Ishikawa (cell line): Measurements from ENCODE around the gene XRCC3.

Experiments used
- CEBPB ChIP-seq: IDR thresholded peaks from 2 replicates; pipeline ENCODE4 v1.6.1; 2012
- CREB1 ChIP-seq: IDR thresholded peaks from 2 replicates; pipeline ENCODE4 v1.6.1; 2012; ENCODE audit warnings: low read depth
- EGR1 ChIP-seq: IDR thresholded peaks from 2 replicates; pipeline ENCODE4 v1.6.1; 2012
- EP300 ChIP-seq: IDR thresholded peaks from 2 replicates; pipeline ENCODE4 v1.6.1; 2012; ENCODE audit warnings: borderline replicate concordance
- FOXM1 ChIP-seq: IDR thresholded peaks from 2 replicates; pipeline ENCODE4 v1.6.1; 2012; ENCODE audit warnings: low read depth, borderline replicate concordance
- NFIC ChIP-seq: IDR thresholded peaks from 2 replicates; pipeline ENCODE4 v1.6.1; 2012
- RAD21 ChIP-seq: IDR thresholded peaks from 2 replicates; pipeline ENCODE4 v1.6.1; 2012; ENCODE audit warnings: low read depth
- REST ChIP-seq: IDR thresholded peaks from 2 replicates; pipeline ENCODE4 v1.6.1; 2012; ENCODE audit warnings: low read depth, mild to moderate bottlenecking
- TAF1 ChIP-seq: IDR thresholded peaks from 2 replicates; pipeline ENCODE4 v1.6.1; 2012; ENCODE audit warnings: low read depth, mild to moderate bottlenecking
- TCF12 ChIP-seq: IDR thresholded peaks from 2 replicates; pipeline ENCODE4 v1.6.1; 2012; ENCODE audit warnings: low read depth
- TEAD4 ChIP-seq: IDR thresholded peaks from 2 replicates; pipeline ENCODE4 v1.6.1; 2012
- YY1 ChIP-seq: IDR thresholded peaks from 2 replicates; pipeline ENCODE4 v1.6.1; 2012; ENCODE audit warnings: low read depth
- ZBTB7A ChIP-seq: IDR thresholded peaks from 2 replicates; pipeline ENCODE4 v1.6.1; 2012; ENCODE audit warnings: low read depth
- TF ChIP-seq, protein P1 (sequence below): IDR thresholded peaks from 2 replicates; pipeline ENCODE4 v1.6.1; 2012
- TF ChIP-seq, protein P2 (sequence below): IDR thresholded peaks from 2 replicates; pipeline ENCODE4 v1.6.1; 2012

Gene XRCC3

DNA sequence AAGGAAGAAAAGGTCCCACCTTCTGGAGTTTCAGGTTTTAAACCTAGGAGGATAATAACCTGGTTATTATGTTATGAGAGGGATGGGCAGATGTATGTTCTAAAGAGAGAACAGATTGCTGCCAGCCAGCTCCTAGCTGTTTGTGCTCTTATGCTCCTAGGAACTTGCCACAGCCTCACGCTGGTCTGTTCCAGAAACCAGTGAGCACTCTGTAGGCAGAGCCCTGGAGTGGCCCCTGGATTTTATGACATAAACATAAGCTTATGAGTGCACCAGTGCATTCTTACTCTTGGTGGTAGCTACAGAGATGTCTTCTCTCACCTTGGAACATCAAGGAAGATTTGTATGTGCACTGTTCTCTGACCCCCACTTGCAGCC is 58.5 kb downstream of the XRCC3 start:
- TF ChIP-seq YY1 (no peak), ZBTB7A (no peak), TCF12 (no peak), EGR1 (no peak), TAF1 (no peak), CEBPB (no peak), CREB1 (no peak), FOXM1 (no peak), EP300 (no peak), TEAD4 (no peak), RAD21 (no peak), NFIC (no peak)
- TF ChIP-seq, protein P1, sequence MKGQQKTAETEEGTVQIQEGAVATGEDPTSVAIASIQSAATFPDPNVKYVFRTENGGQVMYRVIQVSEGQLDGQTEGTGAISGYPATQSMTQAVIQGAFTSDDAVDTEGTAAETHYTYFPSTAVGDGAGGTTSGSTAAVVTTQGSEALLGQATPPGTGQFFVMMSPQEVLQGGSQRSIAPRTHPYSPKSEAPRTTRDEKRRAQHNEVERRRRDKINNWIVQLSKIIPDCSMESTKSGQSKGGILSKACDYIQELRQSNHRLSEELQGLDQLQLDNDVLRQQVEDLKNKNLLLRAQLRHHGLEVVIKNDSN = no peak
- TF ChIP-seq, protein P2, sequence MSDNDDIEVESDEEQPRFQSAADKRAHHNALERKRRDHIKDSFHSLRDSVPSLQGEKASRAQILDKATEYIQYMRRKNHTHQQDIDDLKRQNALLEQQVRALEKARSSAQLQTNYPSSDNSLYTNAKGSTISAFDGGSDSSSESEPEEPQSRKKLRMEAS = no peak

GRCh38 chr14:103656031-103656755 is 59.1 kb downstream of the XRCC3 start:
- TF ChIP-seq CREB1 = no peak
- TF ChIP-seq REST = no peak
- no peak for TF ChIP-seq EGR1
- no peak for TF ChIP-seq NFIC
- TF ChIP-seq YY1 = no peak
- no peak for TF ChIP-seq TEAD4
- no peak for TF ChIP-seq CEBPB
- TF ChIP-seq, protein P1 = no peak
- no peak for TF ChIP-seq RAD21
- TF ChIP-seq FOXM1 = no peak
- TF ChIP-seq, protein P2 = no peak
- TF ChIP-seq TCF12 = no peak
- TF ChIP-seq EP300 = no peak
- TF ChIP-seq ZBTB7A = no peak
- TF ChIP-seq TAF1 = no peak

DNA sequence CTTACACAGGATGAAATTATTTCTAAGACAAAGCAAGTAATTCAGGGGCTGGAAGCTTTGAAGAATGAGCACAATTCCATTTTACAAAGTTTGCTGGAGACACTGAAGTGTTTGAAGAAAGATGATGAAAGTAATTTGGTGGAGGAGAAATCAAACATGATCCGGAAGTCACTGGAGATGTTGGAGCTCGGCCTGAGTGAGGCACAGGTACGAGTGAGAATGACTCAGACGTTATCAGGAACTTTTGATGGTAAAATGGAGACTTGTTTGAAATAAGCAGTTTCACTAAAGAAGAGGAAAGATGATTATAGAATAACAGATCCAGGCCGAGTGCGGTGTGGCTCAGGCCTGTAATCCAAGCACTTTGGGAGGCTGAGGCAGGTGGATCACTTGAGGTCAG is 60.6 kb downstream of the XRCC3 start:
- TF ChIP-seq TCF12 (no peak), TEAD4 (no peak), NFIC (no peak)

GRCh38 chr14:103653805-103654204 is 61.4 kb downstream of the XRCC3 start:
- TF ChIP-seq EGR1 (no peak), TCF12 (no peak), CREB1 (no peak), FOXM1 (no peak), ZBTB7A (no peak), CEBPB (no peak), NFIC (no peak), RAD21 (no peak), TEAD4 (no peak), YY1 (no peak), EP300 (no peak), TAF1 (no peak), REST (no peak)
- TF ChIP-seq, protein P2 = no peak
- TF ChIP-seq, protein P1 = no peak

DNA sequence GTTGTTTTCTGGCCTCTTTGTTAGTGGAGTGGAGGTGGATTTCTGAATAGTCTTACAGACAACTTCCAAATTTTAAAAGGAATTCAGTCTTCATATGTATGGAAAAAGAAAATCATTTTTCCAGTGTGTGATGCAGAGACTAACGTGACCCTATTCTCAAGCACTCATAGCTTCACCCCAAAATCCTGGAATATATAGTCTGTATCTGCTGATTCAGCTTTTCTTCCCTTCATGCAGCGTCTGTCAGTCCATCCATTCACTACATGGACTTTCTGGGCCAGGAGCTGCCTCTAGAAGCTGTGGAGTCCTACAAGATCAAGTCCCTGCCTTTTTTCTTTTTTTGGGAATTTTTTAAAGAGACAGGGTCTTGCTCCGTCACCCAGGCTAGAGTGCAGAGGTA is 62.4 kb downstream of the XRCC3 start:
- TF ChIP-seq, protein P2 = no peak
- TF ChIP-seq EGR1 = no peak
- TF ChIP-seq, protein P1 = no peak
- TF ChIP-seq EP300 = no peak
- TF ChIP-seq ZBTB7A = no peak
- TF ChIP-seq TEAD4 = no peak
- TF ChIP-seq NFIC = no peak
- no peak for TF ChIP-seq FOXM1
- TF ChIP-seq TCF12 = no peak
- no peak for TF ChIP-seq YY1
- TF ChIP-seq CEBPB = no peak
